BLaER1 (cell line): ENCODE data around the gene ANKRD11.

Source experiments
- H3K27ac ChIP-seq: shearing (Covaris generic); formaldehyde crosslinking; 2 replicates; pipeline ENCODE4 v1.8.1; 2022
- H3K27me3 ChIP-seq: shearing (Covaris generic); formaldehyde crosslinking; 2 replicates; pipeline ENCODE4 v1.8.1; 2022
- H3K36me3 ChIP-seq: shearing (Covaris generic); formaldehyde crosslinking; 2 replicates; pipeline ENCODE4 v1.8.1; 2022
- H3K4me1 ChIP-seq: shearing (Covaris generic); formaldehyde crosslinking; 2 replicates; pipeline ENCODE4 v1.8.1; 2022
- H3K4me2 ChIP-seq: shearing (Covaris generic); formaldehyde crosslinking; 2 replicates; pipeline ENCODE4 v1.8.1; 2022
- H3K4me3 ChIP-seq: shearing (Covaris generic); formaldehyde crosslinking; 2 replicates; pipeline ENCODE4 v1.8.1; 2022
- H3K9ac ChIP-seq: shearing (Covaris generic); formaldehyde crosslinking; 2 replicates; pipeline ENCODE4 v1.8.1; 2022
- H3K9me3 ChIP-seq: shearing (Covaris generic); formaldehyde crosslinking; 2 replicates; pipeline ENCODE4 v1.8.1; 2022
- H4K20me1 ChIP-seq: shearing (Covaris generic); formaldehyde crosslinking; 2 replicates; pipeline ENCODE4 v1.8.1; 2022
- Cebpa-rat ChIP-seq: shearing (Covaris generic); IDR thresholded peaks from 2 replicates; pipeline ENCODE4 v1.8.1; 2022

The ANKRD11 gene

GRCh38 chr16:89495121-89495520 is 4.8 kb upstream of the ANKRD11 start:
- no peak for TF ChIP-seq Cebpa-rat
- Histone ChIP-seq H3K4me2 (no peak overlapping the region), H3K27me3 (no peaks in the 10 kb centered on the region), H3K36me3 (peaks cover 28% of the 10 kb centered on the region), H3K4me3 (no peak overlapping the region), H3K9ac (no peak overlapping the region), H3K4me1 (peaks cover 24% of the 10 kb centered on the region), H4K20me1 (peaks cover 38% of the 10 kb centered on the region), H3K9me3 (no peaks in the 10 kb centered on the region), H3K27ac (no peak overlapping the region)

DNA sequence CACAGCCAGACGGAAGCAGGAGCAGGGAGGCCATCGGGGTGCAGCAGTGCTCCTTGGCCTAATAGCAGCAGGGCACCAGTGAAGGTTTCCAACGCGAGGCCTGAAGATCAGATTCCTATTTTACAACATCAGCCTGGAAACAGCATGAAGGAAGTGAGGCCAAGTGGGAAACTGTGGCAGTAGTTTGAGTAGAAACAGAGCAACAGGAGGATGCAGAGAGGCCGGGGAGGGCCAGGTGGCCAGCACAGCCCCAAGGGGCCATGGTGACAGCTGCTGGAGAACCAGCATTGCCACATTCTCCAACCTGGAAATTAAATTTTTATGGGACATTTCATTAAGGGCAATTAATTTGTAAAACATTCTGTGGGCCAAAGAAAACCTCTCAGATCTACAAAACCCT is 3.4 kb upstream of the ANKRD11 start:
- no peak overlapping the region for H3K4me3 ChIP-seq
- H3K4me1 ChIP-seq: peaks cover 25% of the 10 kb centered on the region
- H3K27ac ChIP-seq: no peak overlapping the region
- no peaks in the 10 kb centered on the region for H3K27me3 ChIP-seq
- TF ChIP-seq Cebpa-rat: no peak
- peak overlapping the region; percentile 20 for H3K4me2 ChIP-seq
- H3K9ac ChIP-seq: peak overlapping the region; percentile 53; the same call in 1 of the 2 replicates
- no peaks in the 10 kb centered on the region for H3K9me3 ChIP-seq
- peaks cover 18% of the 10 kb centered on the region for H3K36me3 ChIP-seq
- H4K20me1 ChIP-seq: peaks cover 41% of the 10 kb centered on the region

DNA sequence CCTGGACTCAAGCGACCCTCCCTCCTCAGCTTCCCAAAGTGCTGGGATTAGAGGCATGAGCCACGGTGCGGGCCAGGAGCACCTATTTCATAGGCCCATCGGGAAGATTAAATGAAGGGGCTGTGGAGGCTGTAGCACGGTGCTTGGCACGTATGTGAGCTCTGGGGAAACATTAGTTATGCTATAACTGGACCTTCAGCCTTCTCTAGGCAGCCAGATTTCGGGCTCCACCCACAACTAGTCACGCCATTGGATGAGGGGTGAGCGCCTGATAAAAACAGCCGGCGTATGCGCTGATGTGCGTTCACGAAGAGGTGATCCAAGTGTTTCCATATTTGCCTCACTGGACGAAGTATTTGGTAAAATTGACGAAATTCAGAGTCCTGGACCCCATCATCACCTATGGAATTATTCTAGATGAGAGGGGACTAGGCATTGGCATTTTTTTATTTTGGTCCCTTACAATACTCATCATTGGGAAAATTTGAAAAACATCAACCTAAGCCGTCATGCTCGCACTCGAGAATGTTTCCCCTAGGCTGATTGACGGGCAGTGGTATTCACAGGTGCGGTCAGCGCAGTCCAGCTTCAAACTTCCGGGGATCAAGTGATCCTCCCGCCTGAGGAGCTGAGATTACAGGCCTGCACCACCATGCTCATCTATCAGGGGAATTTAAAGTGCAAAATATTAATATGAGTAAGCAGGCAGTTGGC is 1.8 kb upstream of the ANKRD11 start:
- Histone ChIP-seq H3K9me3 (no peaks in the 10 kb centered on the region), H3K27me3 (no peaks in the 10 kb centered on the region), H3K9ac (peak overlapping the region; percentile 95), H3K4me1 (peaks cover 41% of the 10 kb centered on the region), H3K4me2 (peak overlapping the region; percentile 97), H3K36me3 (peaks cover 16% of the 10 kb centered on the region; the same call in 1 of the 2 replicates), H4K20me1 (peaks cover 57% of the 10 kb centered on the region), H3K27ac (peak overlapping the region; percentile 91; the same call in 1 of the 2 replicates), H3K4me3 (peak overlapping the region; percentile 86)
- no peak for TF ChIP-seq Cebpa-rat

DNA sequence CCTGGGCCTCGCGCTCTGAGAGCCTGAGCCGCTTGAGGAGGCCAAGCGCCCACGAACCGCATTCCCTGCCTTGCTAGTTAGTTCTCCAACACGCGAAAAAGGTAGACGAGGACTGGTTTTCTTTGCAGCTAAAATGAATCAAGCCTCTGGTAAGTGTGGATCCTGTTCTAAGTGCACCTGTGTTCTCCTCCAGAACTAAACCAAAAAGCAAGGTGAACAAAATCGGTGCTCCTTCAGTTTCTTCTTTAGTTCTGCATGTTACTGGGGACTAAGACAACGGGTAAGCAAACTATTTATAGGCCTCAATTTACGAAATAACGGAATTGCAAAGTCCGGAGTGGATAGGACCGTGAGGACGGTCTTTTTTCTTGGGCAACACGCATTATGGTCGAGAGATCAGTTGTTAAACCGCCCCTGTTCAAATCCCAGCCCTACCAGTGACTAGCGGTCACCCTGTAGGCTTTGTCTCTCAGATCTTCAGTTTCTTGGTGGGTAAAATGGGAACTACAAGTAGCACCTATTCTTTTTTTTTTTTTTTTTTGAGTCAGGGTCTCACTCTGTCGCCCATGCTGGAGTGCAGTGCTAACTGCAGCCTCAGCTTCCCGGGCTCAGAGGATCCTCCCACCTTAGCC is 993 bp upstream of the ANKRD11 start:
- peak overlapping the region; percentile 97 for H3K4me2 ChIP-seq
- H3K9ac ChIP-seq: peak overlapping the region; percentile 95
- peak overlapping the region; percentile 86 for H3K4me3 ChIP-seq
- H3K36me3 ChIP-seq: peaks cover 23% of the 10 kb centered on the region; the same call in 1 of the 2 replicates
- H3K9me3 ChIP-seq: no peaks in the 10 kb centered on the region
- peaks cover 65% of the 10 kb centered on the region for H4K20me1 ChIP-seq
- TF ChIP-seq Cebpa-rat: no peak
- peak overlapping the region; percentile 91 for H3K27ac ChIP-seq
- H3K27me3 ChIP-seq: no peaks in the 10 kb centered on the region
- H3K4me1 ChIP-seq: peaks cover 49% of the 10 kb centered on the region

DNA sequence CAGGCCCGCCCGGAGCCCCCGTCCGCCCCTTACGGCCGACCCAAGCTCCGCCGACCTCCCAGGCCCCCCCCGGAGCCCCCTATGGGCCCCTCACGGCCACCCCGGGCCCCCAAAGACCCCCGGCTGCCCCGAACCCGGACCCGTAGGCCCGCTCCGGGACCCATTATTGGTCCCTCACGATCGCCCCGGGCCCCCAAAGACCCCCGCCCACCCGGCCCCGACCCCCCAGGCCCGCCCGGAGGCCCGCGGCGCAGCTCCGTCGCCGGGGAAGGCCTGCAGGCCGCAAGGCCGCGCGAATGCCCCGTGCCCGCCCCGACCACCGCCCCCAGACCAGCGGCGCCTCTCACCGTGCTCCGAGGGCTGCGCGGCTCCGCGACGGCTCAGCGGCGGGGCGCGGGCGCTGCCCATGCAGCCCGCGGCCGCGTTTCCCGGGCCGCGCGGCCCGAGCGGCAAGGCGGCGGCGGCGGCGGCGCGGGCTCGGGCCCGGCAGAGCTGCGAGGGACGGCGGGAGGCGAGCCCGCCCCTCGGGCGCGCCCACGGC is 393 bp downstream of the ANKRD11 start:
- H3K9me3 ChIP-seq: no peaks in the 10 kb centered on the region
- H3K36me3 ChIP-seq: peaks cover 25% of the 10 kb centered on the region; the same call in 1 of the 2 replicates
- H3K27ac ChIP-seq: peak overlapping the region; percentile 99
- H4K20me1 ChIP-seq: peaks cover 73% of the 10 kb centered on the region
- peaks cover 63% of the 10 kb centered on the region for H3K4me1 ChIP-seq
- no peak for TF ChIP-seq Cebpa-rat
- H3K4me3 ChIP-seq: peak overlapping the region; percentile 86
- H3K27me3 ChIP-seq: no peaks in the 10 kb centered on the region
- H3K4me2 ChIP-seq: no peak overlapping the region
- H3K9ac ChIP-seq: peak overlapping the region; percentile 99

DNA sequence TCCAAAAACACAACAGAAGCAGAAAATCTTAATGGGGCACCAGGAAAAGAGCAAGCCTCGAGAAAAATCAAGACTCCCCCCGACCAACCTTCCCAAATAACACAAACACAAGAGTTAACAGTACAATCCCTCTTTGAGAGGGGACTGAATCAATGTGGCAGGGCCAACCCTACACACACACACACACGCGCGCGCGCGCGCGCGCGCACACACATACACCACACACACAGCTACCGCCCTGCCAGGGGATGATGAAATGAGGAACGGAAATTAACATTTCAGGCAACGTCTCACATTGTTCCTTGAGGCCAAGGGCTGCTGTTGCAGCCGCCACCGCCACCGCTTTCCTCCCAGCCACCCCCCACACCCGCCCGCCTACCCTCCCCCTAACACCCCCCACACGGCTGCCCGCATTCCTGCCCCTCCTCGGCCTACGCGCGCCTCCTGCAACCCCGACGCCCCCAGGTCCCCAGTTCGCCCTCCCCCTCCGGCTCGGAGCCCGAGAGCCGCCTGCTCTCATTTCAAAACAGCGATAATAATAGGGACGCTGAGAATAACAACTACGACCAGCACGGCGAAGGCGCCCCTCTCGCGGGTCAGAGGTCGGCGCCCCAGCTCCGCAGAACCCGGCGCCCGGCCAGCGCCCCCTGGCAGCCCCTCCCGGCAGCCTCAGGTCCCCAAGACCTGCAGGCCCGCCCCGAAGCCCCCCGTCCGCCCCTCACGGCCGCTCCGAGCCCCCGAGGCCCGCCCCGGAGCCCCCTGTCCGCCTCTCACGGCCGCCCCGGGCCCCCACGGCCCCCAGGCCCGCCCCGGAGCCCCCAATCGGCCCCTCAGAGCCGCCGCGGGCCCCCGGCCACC is 1.1 kb downstream of the ANKRD11 start:
- H3K4me3 ChIP-seq: peak overlapping the region; percentile 86
- peak overlapping the region; percentile 99 for H3K9ac ChIP-seq
- no peaks in the 10 kb centered on the region for H3K27me3 ChIP-seq
- peaks cover 73% of the 10 kb centered on the region for H4K20me1 ChIP-seq
- H3K27ac ChIP-seq: peak overlapping the region; percentile 99
- peak; percentile 94 for TF ChIP-seq Cebpa-rat
- peaks cover 70% of the 10 kb centered on the region for H3K4me1 ChIP-seq
- H3K4me2 ChIP-seq: peak overlapping the region; percentile 93
- H3K9me3 ChIP-seq: no peaks in the 10 kb centered on the region
- peaks cover 18% of the 10 kb centered on the region; the same call in 1 of the 2 replicates for H3K36me3 ChIP-seq

- peak overlapping the region; percentile 39; the same call in 1 of the 2 replicates for H3K27ac ChIP-seq
- H3K36me3 ChIP-seq: peaks cover 38% of the 10 kb centered on the region
- H3K9ac ChIP-seq: peak overlapping the region; percentile 36; the same call in 1 of the 2 replicates
- TF ChIP-seq Cebpa-rat: no peak
- no peaks in the 10 kb centered on the region for H3K27me3 ChIP-seq
- no peaks in the 10 kb centered on the region for H3K9me3 ChIP-seq
- H3K4me1 ChIP-seq: peaks cover 81% of the 10 kb centered on the region
- H4K20me1 ChIP-seq: peaks cover 83% of the 10 kb centered on the region
- H3K4me2 ChIP-seq: peak overlapping the region; percentile 93
- H3K4me3 ChIP-seq: no peak overlapping the region
Observed at GRCh38 chr16:89485701-89486246, 4.6 kb downstream of the ANKRD11 start.

DNA sequence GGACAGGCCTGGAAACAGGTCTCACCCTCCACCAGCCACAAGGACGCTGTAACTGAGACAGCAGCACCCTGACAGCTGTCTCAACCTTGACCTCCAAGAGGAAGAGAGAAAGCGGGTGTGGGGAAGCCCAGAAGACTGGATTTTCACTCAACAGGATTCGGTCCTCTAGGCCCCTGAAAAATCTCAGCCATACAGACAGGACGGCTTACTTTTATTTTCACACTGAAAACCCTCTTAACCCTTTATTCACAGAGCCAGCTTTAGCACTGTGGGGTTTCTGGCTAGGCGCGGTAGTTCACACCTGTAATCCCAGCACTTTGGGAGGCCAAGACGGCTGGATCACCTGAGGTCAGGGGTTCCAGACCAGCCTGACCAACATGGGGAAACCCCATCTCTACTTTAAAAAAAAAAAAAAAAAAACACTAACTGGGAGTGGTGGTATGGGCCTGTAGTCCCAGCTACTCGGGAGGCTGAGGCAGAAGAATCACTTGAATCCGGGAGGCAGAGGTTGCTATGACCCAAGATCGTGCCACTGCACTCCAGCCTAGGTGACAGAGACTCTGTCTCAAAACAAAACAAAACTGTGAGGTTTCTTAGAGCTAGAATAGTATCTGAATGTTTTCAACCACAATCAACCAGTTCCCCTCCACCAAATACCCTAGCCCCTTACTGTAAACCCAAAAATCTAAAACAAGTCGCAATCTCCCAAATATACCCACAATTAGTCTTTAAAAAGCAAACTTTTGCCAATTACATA is 5.3 kb downstream of the ANKRD11 start:
- Histone ChIP-seq H3K27me3 (no peaks in the 10 kb centered on the region), H3K4me2 (peak overlapping the region; percentile 93), H3K27ac (no peak overlapping the region; the same call in 1 of the 2 replicates), H3K9ac (peak overlapping the region; percentile 21; the same call in 1 of the 2 replicates), H3K36me3 (peaks cover 42% of the 10 kb centered on the region), H3K9me3 (no peaks in the 10 kb centered on the region), H3K4me3 (no peak overlapping the region), H3K4me1 (peaks cover 87% of the 10 kb centered on the region), H4K20me1 (peaks cover 90% of the 10 kb centered on the region)
- TF ChIP-seq Cebpa-rat: no peak
